Cardiac septum (tissue), 1 donor: ENCODE data around the gene EXT2. TPM values are rescaled to one million over a fixed set of nuclear protein-coding genes. Genes with fewer than 3 reads are reported as not detected.

ENCODE experiments used
- DNase-seq: peaks from one replicate; pipeline ENCODE4 v3.0.0-alpha.2; 2020; ENCODE audit warnings: low spot score
- intact Hi-C: fragments of 100-400 bp; cut with DNase I; formaldehyde crosslinking; loops from one replicate; pipeline ENCODE4 v1.14.0; 2022
- total RNA-seq: library from RNA; stranded (reverse); fragmentation: NEBNext Ultra II Directional; extraction: Animal tissue kit (Norgen Biotek cat#: 25700); gene quantifications from one replicate; pipeline ENCODE4 v1.2.1, GENCODE V29; 2021
- donor health status: DM: no; HTN: no; CAD: no.

Gene EXT2
- total RNA-seq, 1 donor from 2014 or later: 32.8 TPM

DNA sequence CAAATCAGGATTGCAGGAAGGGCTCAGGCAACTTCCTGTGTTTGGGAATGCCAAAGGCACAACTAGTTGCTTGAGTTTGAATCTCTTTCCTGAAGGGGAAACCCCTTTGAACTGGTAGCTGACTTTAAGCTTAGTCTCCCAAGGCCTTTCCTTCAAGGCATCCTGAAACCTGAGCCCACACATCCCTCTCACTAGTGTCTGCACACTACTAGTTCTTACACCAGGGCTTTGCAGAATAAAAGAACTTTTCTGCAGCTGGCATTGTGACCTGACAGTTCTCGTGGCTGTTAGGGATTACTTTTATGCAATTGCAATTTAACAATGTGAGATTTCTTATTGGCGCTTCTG, 95.4 kb downstream of the EXT2 start:
- intact Hi-C loops: no loop called here

DNA sequence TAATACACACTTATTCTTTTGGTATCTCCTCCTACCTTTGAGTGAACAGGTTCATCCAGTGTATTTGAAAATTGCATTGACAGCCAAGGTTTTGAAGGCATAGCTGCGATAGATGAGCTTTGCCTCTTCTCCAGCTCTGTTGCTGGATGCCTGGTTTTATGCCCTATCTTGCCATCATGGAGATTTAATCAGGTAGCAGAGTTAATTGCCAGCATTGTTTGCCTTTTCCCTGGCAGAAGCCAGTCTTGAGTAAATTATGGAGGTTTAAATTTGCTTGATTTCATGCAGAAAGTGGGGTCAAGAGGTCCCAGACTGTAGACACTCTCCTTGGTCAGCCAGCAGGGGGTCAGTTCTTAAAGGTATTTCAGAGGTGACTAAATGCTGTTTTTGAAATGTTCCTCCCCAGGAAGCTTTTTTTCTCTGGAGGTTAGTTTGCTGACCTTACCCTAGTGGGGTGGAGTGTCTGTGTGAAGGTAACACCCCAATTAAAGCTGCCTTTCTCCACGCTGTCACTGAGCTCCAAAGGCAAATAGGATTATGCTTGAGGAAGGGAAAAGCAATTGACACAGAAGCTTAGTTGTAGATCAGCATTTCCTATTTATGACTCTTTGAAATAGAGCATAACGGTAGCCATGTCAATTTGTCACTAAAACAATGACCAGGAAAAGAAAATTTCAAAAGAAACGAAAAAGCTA, 96.0 kb downstream of the EXT2 start:
- DNase-seq: no peak
- intact Hi-C loops: no loop called here

More for the DNA sequence above, 95.4 kb downstream of the EXT2 start:
- DNase-seq: no peak

DNA sequence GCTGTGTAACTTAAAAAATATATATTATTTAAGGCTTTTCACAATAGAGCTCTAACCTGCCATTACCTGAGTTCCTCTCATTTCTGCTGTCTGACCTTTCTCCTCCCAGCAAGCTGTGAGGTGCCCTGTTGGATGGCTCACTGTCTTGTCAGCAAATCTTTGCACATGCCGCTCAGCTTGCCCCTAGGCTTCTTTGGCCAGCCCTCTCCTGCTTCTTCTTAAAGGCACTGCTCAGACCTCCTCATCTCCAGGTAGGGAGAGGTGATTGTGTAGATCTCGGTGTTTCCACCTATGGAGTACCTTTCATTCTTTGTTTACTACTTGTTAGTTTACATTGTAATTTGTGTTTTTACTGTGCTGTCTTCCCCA, 96.5 kb downstream of the EXT2 start:
- intact Hi-C loops: no loop called here
- no peak for DNase-seq

DNA sequence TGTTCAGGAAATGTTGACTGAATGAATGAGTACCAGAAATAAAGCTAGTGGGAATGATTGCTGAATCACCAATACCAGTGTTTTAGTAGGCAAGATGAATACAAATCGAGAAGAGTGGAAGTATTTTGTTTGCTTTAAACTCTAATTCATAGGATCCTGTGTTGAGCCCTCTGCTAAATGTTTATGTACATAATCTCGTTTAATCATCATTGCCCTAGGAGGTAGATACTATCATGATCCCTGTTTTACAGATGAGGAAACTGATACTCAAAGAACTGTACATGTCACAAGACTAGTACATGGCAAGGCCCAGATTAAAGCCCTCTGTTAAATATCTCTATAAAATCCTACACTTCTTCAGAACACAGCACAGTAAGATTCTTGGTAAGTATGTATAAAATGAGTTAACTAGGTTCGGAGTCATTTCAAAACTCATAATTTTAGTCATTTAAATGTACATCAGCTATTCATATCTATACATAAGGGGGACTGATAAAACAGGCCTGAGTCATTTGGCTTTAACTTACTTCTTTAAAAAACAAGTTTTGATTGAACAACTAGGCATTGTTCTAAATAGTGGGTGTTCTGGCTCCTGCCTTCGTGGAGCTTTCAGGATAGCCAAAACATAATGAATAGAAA, 97.1 kb downstream of the EXT2 start:
- DNase-seq: no peak
- intact Hi-C loops: no loop called here

DNA sequence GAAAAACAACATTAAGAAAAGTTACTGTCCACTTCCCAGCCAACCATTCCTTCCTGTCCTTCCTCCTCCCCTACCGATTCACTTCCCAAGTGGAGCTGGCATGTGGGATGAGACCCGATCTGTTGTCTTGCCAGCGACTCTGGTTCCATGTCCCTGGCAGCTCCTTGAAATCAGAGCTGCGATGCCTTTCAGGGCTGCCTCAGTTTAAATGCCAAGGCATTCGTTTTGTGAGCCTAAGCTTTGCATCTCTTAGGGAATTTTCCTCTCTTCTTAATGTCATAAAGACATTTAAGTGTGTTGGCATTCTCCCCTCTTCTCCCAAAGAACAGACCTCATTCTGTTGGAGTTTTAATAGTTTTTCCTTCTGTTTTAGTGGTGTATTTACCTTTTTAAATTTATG, 98.4 kb downstream of the EXT2 start:
- intact Hi-C loops: no loop called here
- no peak for DNase-seq

DNA sequence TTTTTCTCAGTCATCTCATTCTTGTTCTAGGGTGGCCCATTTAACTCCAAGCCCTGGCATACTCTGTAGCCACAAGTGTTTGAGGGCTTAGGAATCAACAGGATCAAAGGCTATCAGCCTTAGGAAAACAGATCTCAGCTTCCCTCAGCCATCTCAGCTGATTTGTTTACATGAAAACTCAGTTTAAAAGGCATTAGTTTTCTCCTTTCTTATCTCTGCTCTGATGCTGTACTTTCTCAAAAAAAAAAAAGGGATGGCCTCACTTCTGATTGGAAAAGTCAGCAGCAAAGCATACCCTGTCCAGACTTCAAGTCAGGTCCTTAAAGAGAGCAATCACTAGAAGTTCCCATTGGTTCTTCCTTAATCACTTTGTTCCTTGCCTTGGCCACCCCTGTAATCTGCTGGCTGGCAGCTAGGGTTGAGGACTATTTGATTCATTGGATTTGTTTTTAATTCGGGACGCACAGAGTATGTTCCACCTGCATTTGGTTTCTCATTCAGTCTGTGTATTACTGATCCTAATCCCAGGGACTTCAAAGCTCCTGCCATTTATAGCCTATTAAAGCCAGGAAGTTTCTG, 102.8 kb downstream of the EXT2 start:
- intact Hi-C loops: no loop called here

DNA sequence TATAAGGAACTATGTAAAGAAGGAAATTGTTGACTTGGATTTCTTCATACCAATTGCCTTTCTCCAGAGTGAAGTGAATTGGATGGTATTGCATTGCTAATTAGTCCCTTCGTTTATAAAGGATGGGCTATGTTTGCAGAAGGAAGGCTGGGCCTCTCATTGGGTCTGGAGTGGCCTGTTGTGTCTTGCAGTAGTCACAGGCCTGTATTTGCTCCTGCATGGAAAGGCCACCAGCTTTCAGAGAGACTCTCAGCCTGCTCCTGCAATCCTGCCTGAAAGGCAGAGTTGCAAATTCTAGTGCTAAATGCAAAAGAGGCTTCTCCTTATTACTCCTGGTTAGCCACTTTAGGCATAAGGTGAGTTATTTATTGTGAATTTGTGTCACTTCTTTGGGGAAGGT, 103.8 kb downstream of the EXT2 start:
- no peak for DNase-seq
- intact Hi-C loops: no loop called here

More for the DNA sequence above, 102.8 kb downstream of the EXT2 start:
- no peak for DNase-seq

DNA sequence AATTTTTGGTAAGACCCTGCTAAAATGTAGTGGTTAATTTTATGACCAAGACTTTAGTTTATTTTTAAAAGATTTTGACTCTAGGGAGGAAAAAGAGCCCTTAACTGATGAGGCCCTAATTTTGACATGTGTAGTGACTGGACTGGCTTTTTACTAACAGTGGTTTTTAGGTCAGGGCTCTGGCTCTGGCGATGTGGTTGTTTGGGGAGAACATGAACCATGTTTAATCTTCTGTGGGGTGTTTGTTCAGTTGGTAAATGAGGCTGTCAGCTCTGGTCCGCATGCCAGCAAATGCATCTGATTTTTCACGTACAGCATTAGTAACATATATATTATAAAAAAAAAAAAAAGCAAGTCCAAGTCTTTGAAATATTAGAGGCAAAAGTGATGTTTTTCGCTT, 104.3 kb downstream of the EXT2 start:
- intact Hi-C loops: no loop called here

DNA sequence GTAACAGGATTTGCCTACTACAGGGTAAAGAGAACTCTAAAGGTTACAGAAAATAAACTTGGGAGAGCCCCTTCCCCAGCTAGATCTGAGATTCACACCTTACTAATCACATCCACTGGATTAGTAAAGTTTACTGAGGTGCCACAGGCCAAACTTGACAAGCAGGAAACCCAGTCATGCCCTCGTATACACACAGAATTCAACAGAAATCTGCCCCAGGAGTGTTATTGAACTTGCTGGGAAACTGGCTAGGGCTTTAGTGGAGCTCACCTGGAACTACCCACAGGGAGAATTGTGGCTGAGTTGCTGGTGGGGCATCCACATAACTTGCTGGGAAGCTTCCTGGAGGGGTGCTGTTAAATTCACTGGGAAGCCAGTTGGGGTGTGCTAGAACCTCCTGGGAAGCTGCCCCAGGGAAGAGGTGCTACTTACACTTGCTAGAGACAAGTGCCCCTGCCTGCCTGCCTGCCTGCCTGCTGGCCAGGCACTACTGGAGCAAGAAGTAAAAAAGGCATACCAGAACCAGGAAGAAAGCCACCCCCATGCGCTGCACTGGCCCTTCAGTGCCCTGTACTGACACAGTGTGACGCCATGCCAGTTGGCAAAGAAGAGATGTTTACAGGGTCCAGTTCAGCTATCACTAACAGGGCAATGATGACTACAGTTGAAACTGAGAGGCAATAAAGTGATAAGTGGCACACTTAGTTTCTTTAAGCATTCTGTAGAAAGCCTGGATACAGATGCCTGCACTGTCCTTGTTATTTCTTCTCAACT, 108.0 kb downstream of the EXT2 start:
- no peak for DNase-seq
- intact Hi-C loops: no loop called here

More for the DNA sequence above, 104.3 kb downstream of the EXT2 start:
- DNase-seq: no peak

DNA sequence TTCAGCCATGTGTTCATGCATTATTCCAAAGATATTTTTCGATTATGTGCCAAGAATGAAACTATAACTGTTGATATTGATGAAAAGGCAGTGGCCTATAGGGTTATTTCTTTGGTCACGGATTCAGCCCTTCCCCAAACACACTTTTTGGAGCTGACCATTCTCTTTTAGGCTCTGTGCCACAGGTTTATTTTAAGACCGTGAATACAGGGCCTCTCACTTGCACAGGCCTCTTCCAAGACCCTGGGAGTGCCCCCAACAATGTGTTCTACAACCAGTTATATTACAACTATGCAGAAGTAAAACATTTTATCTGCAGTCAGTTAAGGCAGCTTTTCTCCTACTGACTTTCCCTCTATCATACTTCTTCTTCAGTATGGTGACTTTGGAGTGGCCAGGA, 109.9 kb downstream of the EXT2 start:
- DNase-seq: no peak
- intact Hi-C loops: no loop called here

DNA sequence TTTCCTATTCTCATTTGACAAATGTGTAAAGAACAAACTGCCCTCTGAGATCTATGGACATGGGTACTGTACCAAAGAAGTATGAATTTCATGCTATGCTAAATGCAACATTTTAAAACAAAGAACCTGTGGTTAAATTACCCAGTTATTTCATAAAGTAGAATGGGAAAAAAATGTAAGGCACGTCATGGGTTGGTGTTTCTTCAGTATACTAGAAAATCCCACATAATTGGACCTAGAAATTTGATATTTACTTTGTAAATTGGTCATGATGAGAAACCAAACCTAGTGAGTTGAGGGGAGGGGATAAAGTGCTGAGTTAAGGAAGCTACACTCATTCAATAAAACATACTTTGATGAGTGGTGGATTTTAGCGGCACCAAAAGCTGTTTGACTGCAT, 110.4 kb downstream of the EXT2 start:
- no peak for DNase-seq
- intact Hi-C loops: no loop called here

DNA sequence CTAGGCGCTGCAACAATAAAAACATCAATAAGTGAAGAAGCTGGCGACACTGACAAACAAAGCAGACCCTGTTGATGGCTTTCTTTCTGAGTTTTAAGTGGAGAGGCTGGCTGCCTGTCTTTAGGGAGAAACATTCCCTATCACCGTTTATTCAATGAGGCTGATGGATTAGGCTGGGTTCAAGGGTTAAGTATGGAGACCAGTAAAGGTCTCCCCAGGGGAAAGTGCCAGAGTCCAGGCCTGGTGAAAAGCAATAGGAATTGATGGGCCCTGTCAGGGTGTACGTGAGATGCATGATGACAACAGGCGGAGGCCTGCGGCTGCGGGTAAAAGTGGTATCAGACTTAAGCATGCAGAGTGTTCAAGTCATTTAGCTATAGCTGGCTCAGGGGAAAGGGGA, 111.8 kb downstream of the EXT2 start:
- intact Hi-C loops: no loop called here
- no peak for DNase-seq

DNA sequence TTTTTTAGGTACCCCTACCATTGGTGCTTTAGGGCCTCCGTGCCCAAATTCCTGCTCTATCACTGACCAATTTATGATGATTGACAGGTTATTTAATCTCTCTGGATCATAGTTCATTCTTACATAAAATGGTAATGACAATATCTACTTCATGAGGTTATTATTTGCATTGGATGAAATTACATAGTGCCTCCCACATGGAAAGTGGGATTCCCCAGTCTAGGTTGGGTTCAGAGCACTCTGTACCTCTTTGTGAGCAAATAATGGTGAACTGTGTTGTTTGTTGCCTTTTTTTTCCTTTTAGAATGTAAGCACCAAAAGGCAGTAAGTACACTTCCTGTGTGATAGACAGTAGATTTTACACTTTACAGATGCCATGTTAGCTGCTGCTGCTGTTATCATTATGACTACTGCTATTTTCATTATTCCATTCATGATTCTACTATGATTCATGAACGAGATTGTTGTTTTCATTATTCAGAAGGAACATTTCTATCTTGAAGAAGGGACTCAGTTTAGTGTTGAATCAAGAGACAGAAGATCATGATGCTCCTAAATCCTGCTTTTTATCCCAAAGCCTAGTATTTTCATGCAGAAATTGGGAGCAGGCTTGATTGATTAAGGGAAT, 113.6 kb downstream of the EXT2 start:
- intact Hi-C loops: no loop called here
- no peak for DNase-seq

DNA sequence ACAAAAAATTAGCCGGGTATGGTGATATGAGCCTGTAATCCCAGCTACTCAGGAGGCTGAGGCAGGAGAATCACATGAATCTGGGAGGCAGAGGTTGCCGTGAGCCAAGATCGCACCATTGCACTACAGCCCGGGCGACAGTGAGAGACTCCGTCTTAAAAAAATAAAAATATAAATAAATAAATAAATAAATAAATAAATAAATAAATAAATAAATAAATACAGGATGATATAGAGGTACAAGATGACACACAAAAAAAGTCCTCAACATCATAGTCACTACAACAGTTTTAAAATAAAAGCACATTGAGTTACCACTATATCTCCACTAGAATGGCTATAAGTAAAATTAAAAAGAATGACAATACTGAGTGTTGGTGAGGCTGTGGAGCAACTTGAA, 116.7 kb downstream of the EXT2 start:
- intact Hi-C loops: no loop called here
- DNase-seq: no peak

DNA sequence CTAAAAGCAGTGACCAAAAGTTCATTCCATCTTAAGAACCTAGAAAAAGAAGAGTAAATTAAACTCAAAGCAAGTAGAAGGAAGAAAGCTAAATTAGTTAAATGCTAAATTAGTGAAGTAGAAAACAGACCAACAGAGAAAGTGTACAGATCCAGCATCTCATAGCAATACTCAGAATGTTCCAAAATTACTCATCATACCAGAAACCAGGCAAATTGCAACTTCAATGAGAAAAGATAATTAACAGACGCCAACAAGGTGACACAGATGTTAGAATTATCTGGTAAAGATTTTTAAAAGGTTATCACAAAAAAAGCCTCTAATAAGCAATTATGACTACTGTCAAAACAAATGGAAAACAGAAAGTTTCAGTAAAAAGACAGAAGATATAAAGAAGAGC, 117.7 kb downstream of the EXT2 start:
- no peak for DNase-seq
- intact Hi-C loops: no loop called here

DNA sequence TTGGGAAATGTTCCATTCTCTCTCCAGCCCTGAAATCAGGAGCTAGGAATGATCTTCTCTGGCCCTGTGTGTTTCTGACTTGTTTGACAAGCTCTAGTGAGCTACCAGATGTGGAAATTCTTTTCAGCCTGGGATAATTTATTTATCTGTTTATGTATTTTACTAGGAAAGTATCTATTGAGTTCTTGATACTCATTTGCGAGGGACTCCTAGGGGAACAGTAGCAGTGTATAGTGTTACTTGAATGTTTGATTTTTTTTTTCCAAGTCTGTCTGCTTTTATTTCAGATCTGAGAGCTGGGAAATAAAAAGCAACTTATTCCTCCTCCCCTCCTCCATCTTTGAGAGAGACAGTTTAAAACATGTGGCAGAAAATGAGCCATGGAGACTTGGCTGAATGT, 122.0 kb downstream of the EXT2 start:
- intact Hi-C loops: no loop called here
- no peak for DNase-seq

DNA sequence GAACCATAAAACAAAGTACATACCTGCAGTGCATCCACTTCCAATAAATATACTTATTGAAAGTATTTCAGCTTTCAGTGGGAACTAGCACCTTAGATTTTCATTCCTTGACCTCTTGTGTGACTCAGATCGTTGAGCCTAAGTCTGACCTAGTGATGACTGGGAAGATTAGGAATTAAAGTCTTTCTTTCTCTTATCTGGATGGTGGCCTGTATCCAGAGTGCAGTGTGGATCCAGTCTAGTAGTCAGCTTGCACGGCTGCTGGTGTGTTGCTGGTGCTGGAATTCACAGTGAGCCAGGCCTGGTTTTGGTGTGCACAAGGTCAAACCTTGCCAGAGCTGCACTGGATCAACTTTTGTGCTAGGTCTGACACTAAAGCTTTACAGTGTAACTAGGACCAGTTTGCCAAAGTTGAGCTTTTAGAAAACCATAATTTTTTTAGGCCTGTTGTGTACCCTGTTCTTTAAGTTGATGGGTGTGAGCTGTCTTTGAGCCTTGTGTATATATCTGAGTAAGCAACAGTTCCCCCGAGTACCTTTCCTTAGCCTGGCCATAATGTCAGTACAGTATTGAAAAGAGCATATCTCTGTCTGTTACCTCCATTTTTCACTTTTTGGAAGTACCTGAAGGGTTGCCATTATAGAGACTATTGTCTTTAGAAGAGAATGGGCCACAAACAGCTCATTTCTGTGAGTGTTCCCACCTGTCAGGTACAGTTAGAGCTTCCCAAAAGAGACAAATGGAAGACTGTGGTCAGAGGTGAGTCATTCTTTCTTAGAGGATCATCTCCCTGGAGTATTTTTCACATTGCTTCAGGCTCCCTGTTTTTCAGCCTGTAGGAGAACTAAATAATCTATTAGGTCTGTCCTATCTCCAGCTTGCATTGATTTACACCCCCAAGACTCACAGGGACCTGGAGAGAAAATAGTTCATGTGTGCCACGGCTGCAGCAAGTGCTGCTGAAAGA, 124.6 kb downstream of the EXT2 start:
- intact Hi-C loops: no loop called here
- no peak for DNase-seq

DNA sequence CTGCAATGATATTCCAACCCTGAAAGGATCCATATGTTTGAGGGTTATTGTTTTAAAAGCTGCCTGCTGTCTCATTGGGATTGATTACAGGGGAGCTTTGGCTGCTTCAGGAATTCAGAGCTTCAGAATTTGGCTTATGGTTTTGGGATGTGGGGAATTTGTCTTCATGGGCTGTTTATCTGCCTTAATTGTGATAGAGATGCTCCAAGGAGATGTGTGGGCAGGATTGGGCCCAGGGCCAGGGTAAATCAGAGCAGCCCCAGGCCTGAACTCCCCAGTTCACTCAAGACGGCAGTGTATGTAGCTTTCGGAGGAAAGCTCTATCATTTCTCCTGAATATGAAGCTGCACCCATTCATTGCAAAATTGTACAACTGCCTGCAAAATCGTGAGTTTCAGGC, 126.0 kb downstream of the EXT2 start:
- no peak for DNase-seq
- intact Hi-C loops: no loop called here

DNA sequence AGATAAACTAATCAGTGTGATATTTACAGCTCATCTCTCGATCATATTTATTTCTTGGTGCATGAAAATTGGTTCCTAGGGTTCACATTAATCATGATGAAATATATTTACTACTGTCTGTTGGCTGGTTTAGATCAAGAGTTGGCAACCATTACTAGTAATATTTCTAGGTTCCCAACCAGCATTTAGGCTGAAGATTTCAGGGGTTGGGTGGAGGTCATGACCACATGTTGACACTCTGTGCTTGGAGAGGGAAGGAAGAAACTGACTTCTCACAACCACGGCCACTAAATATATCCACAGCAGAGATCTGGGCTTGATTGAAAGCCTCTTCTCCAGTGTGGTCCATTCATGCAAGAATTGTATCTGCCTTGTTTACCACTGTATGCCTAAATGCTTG, 126.5 kb downstream of the EXT2 start:
- intact Hi-C loops: no loop called here

More for the DNA sequence above, 126.5 kb downstream of the EXT2 start:
- DNase-seq: no peak
